ENCODE data around the gene CACNA2D3.

GRCh38 chr3:54935869-54936268 is 813.5 kb downstream of the CACNA2D3 start:
- TF ChIP-seq CTCF (IDR thresholded peaks at IDR 0.05; ENCODE audit: insufficient read depth, low read length, poor library complexity, severe bottlenecking) (no peak), EZH2phosphoT487 (conservative IDR thresholded peaks at IDR 0.05; ENCODE audit: low read length) (no peak)

Measured in SU-DHL-6 (cell line).